Measurements from ENCODE around the gene LITAFD.

DNA sequence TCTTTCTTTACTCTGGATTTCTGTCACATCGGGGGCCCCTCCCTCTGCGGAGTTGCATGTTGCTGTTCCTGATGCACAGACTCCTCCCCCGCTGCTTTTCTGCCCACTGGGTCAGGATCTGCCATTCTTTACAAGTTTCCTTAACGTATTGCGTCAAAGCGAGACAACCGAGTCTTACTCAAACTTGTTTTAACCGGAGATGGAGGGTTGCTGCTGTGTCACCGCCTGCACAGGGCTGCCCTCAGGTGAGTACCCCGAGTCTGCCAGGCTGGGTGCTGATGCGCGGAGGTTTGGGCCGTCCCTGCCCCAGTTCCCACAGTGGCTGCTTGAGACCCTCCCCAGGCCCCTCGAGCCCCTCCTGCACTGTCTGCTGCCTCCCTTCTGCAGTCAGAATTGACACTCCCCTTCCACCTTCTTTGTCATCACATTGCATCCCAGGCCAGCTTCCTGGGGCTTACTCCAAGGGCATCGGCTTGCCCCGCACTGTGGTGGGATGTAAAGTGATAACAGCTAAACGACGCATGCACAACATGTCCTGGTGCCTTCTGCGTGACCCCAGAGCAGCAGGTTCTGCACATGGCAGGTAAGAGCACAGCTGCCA, 32.6 kb upstream of the LITAFD start:
- TF ChIP-seq RAD21 (IDR thresholded peaks at IDR 0.05; ENCODE audit: low read depth) (no peak), SRF (IDR thresholded peaks at IDR 0.05; ENCODE audit: low read depth) (no peak), CEBPB (IDR thresholded peaks at IDR 0.05; ENCODE audit: low read depth) (no peak), POLR2A (IDR thresholded peaks at IDR 0.05; ENCODE audit: borderline replicate concordance, extremely low read depth, insufficient read depth, insufficient read length) (no peak), EGR1 (IDR thresholded peaks at IDR 0.05; ENCODE audit: low read depth) (no peak), EZH2 (IDR thresholded peaks at IDR 0.05) (no peak), SP1 (IDR thresholded peaks at IDR 0.05; ENCODE audit: low read depth) (no peak), ZNF274 (IDR thresholded peaks at IDR 0.05; ENCODE audit: low read depth, low read length) (no peak), YY1 (IDR thresholded peaks at IDR 0.05; ENCODE audit: extremely low read depth, insufficient replicate concordance, low read depth, low read length) (no peak), SIN3A (IDR thresholded peaks at IDR 0.05; ENCODE audit: low read depth) (no peak), ELF1 (IDR thresholded peaks at IDR 0.05; ENCODE audit: borderline replicate concordance, low read depth) (no peak)
- TF ChIP-seq, protein P1, sequence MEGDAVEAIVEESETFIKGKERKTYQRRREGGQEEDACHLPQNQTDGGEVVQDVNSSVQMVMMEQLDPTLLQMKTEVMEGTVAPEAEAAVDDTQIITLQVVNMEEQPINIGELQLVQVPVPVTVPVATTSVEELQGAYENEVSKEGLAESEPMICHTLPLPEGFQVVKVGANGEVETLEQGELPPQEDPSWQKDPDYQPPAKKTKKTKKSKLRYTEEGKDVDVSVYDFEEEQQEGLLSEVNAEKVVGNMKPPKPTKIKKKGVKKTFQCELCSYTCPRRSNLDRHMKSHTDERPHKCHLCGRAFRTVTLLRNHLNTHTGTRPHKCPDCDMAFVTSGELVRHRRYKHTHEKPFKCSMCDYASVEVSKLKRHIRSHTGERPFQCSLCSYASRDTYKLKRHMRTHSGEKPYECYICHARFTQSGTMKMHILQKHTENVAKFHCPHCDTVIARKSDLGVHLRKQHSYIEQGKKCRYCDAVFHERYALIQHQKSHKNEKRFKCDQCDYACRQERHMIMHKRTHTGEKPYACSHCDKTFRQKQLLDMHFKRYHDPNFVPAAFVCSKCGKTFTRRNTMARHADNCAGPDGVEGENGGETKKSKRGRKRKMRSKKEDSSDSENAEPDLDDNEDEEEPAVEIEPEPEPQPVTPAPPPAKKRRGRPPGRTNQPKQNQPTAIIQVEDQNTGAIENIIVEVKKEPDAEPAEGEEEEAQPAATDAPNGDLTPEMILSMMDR (IDR thresholded peaks at IDR 0.05 in 2 of 3, conservative IDR thresholded peaks at IDR 0.05 in 1 of 3; ENCODE audit: borderline replicate concordance in 1 of 3, insufficient read depth in 1 of 3, low read depth in 2 of 3, low read length in 2 of 3) = no peak
- TF ChIP-seq, protein P2, sequence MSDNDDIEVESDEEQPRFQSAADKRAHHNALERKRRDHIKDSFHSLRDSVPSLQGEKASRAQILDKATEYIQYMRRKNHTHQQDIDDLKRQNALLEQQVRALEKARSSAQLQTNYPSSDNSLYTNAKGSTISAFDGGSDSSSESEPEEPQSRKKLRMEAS (IDR thresholded peaks at IDR 0.05) = no peak
- TF ChIP-seq, protein P3, sequence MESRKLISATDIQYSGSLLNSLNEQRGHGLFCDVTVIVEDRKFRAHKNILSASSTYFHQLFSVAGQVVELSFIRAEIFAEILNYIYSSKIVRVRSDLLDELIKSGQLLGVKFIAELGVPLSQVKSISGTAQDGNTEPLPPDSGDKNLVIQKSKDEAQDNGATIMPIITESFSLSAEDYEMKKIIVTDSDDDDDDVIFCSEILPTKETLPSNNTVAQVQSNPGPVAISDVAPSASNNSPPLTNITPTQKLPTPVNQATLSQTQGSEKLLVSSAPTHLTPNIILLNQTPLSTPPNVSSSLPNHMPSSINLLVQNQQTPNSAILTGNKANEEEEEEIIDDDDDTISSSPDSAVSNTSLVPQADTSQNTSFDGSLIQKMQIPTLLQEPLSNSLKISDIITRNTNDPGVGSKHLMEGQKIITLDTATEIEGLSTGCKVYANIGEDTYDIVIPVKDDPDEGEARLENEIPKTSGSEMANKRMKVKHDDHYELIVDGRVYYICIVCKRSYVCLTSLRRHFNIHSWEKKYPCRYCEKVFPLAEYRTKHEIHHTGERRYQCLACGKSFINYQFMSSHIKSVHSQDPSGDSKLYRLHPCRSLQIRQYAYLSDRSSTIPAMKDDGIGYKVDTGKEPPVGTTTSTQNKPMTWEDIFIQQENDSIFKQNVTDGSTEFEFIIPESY (IDR thresholded peaks at IDR 0.05; ENCODE audit: extremely low read depth, insufficient replicate concordance, low read length) = no peak
